Activated T-helper 2 cell treated with anti-CD3 and anti-CD28 coated beads, Interferon-gamma antibody, Interleukin-2, Interleukin-4, amounts not matched to agents 10 μg/mL and 5 μg/mL and 100 μg/mL, durations not matched to agents 14 hours and 24 hours and 36 hours (primary cell): Measurements from ENCODE around the gene IQCN. TPM values are rescaled to one million over a fixed set of nuclear protein-coding genes. Genes with fewer than 3 reads are reported as not detected.

Experiments used
- DNase-seq: peaks from one replicate; pipeline ENCODE4 v3.0.0; 2021; ENCODE audit warnings: low spot score
- H3K27ac Mint-ChIP-seq: one replicate; pipeline ENCODE4 v1.8.0; 2021; ENCODE audit warnings: mixed read lengths
- H3K27me3 Mint-ChIP-seq: one replicate; pipeline ENCODE4 v1.8.0; 2021; ENCODE audit warnings: low read depth, mixed read lengths
- H3K36me3 Mint-ChIP-seq: one replicate; pipeline ENCODE4 v1.8.0; 2021; ENCODE audit warnings: low read depth, mixed read lengths
- H3K4me1 Mint-ChIP-seq: one replicate; pipeline ENCODE4 v1.8.0; 2021; ENCODE audit warnings: low read depth, mixed read lengths
- H3K4me3 Mint-ChIP-seq: one replicate; pipeline ENCODE4 v1.8.0; 2021; ENCODE audit warnings: low read depth, mild to moderate bottlenecking, moderate library complexity, mixed read lengths
- H3K9me3 Mint-ChIP-seq: one replicate; pipeline ENCODE4 v1.8.0; 2021; ENCODE audit warnings: mixed read lengths
- intact Hi-C: fragments of 100-400 bp; cut with micrococcal nuclease; formaldehyde crosslinking; loops from one replicate; pipeline ENCODE4 v1.15.1; 2023
- total RNA-seq: library from RNA; stranded (reverse); gene quantifications from 2 replicates; pipeline ENCODE4 v1.2.3, GENCODE V29; 2022

Gene IQCN
- total RNA-seq, 1 donor from 2014 or later, result 3.3 TPM

GRCh38 chr19:18310118-18310909 lies 36.1 kb upstream of the IQCN start:
- intact Hi-C loops, result no loop called here
- no peak overlapping the region for H3K27ac Mint-ChIP-seq
- peaks cover 16% of the 10 kb centered on the region for H3K4me1 Mint-ChIP-seq
- DNase-seq, result no peak
- no peaks in the 10 kb centered on the region for H3K27me3 Mint-ChIP-seq
- peaks cover 58% of the 10 kb centered on the region for H3K36me3 Mint-ChIP-seq
- H3K9me3 Mint-ChIP-seq, result no peaks in the 10 kb centered on the region
- H3K4me3 Mint-ChIP-seq, result no peak overlapping the region

DNA sequence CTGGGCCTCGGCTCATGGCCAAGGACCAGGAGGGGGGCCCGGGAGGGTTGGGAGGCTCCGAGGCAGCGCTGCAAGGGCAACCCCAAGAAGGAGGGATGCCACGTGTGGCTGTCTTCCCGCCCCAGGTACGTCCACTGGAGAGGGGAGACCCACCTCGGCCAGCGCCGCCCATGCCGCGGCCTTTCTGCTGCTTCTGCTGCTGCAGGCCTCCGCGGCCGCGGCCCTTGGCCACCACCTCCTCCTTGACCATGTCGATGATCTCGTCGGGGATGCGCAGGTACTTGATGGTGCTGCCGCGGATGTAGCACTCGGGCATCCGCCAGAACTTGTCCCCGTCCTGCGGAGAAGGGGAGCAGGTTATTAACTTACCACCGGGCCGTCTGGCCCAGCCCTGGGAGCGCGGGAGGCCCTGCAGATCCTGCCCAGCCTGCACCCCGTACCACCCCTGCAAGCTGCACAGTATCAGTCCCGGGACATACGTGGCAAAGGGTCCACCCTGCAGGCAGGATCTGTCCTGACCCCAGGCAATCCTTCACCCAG lies 35.3 kb upstream of the IQCN start:
- Mint-ChIP-seq H3K36me3 (peaks cover 59% of the 10 kb centered on the region), H3K27ac (no peak overlapping the region)
- intact Hi-C loops, result no loop called here

DNA sequence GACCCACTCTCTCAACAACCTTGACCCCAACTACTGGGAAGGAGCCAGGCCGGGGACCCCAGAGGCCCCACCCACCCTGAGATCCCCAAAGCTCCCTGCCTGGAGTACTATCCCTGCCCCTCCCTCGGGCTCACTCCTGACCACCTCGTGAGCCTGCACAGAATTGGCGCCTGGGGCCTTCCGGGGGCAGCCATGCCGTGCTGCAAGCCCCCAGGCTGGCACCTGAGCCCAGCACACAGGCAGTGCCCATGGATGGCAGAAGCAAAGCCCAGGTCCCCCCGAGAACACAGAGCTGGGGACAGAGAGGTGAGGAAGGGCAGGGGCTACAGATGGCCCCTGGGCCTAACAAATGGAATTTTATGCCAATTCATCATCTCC lies 34.7 kb upstream of the IQCN start:
- H3K36me3 Mint-ChIP-seq, result peaks cover 56% of the 10 kb centered on the region
- no peak overlapping the region for H3K4me3 Mint-ChIP-seq
- no peaks in the 10 kb centered on the region for H3K9me3 Mint-ChIP-seq
- H3K4me1 Mint-ChIP-seq, result peaks cover 26% of the 10 kb centered on the region
- intact Hi-C loops, result no loop called here
- DNase-seq, result no peak
- no peak overlapping the region for H3K27ac Mint-ChIP-seq
- H3K27me3 Mint-ChIP-seq, result no peaks in the 10 kb centered on the region

More for the DNA sequence above, 35.3 kb upstream of the IQCN start:
- Mint-ChIP-seq H3K9me3 (no peaks in the 10 kb centered on the region), H3K27me3 (no peaks in the 10 kb centered on the region), H3K4me1 (peaks cover 22% of the 10 kb centered on the region), H3K4me3 (no peak overlapping the region)
- no peak for DNase-seq

GRCh38 chr19:18308051-18308947 lies 34.0 kb upstream of the IQCN start:
- intact Hi-C loops, result no loop called here
- Mint-ChIP-seq H3K9me3 (no peaks in the 10 kb centered on the region), H3K27ac (no peak overlapping the region), H3K36me3 (peaks cover 55% of the 10 kb centered on the region), H3K4me1 (peaks cover 30% of the 10 kb centered on the region), H3K4me3 (no peak overlapping the region), H3K27me3 (no peaks in the 10 kb centered on the region)
- no peak for DNase-seq

GRCh38 chr19:18307271-18307681 lies 33.0 kb upstream of the IQCN start:
- Mint-ChIP-seq H3K27me3 (no peaks in the 10 kb centered on the region), H3K4me1 (peaks cover 31% of the 10 kb centered on the region), H3K4me3 (peak overlapping the region; percentile 62), H3K36me3 (peaks cover 50% of the 10 kb centered on the region), H3K9me3 (no peaks in the 10 kb centered on the region), H3K27ac (peak overlapping the region; percentile 94)
- intact Hi-C loops, result no loop called here
- DNase-seq, result no peak

GRCh38 chr19:18306888-18307260 lies 32.6 kb upstream of the IQCN start:
- Mint-ChIP-seq H3K4me1 (peaks cover 31% of the 10 kb centered on the region), H3K36me3 (peaks cover 50% of the 10 kb centered on the region), H3K27ac (peak overlapping the region; percentile 94)

GRCh38 chr19:18306209-18306887 lies 32.1 kb upstream of the IQCN start:
- Mint-ChIP-seq H3K27ac (peak overlapping the region; percentile 94), H3K9me3 (no peaks in the 10 kb centered on the region), H3K27me3 (no peaks in the 10 kb centered on the region), H3K36me3 (peaks cover 54% of the 10 kb centered on the region), H3K4me3 (peak overlapping the region; percentile 88), H3K4me1 (peaks cover 36% of the 10 kb centered on the region)
- intact Hi-C loops, result no loop called here
- DNase-seq, result no peak

More at GRCh38 chr19:18306888-18307260, 32.6 kb upstream of the IQCN start:
- intact Hi-C loops, result no loop called here
- Mint-ChIP-seq H3K27me3 (no peaks in the 10 kb centered on the region), H3K9me3 (no peaks in the 10 kb centered on the region), H3K4me3 (peak overlapping the region; percentile 88)
- DNase-seq, result no peak

GRCh38 chr19:18304458-18305310 lies 30.4 kb upstream of the IQCN start:
- H3K27me3 Mint-ChIP-seq, result no peaks in the 10 kb centered on the region
- intact Hi-C loops, result loop anchor here (1.0 to 2.0 kb wide), 5 partner anchors 12 to 36 kb away; partner anchors contain the start of genes LSM4 and PGPEP1
- H3K36me3 Mint-ChIP-seq, result peaks cover 46% of the 10 kb centered on the region
- H3K9me3 Mint-ChIP-seq, result no peaks in the 10 kb centered on the region
- peak overlapping the region; percentile 88 for H3K4me3 Mint-ChIP-seq
- H3K27ac Mint-ChIP-seq, result peak overlapping the region; percentile 94
- peak; percentile 77 for DNase-seq
- peaks cover 32% of the 10 kb centered on the region for H3K4me1 Mint-ChIP-seq

GRCh38 chr19:18304208-18304457 lies 29.9 kb upstream of the IQCN start:
- H3K9me3 Mint-ChIP-seq, result no peaks in the 10 kb centered on the region
- peaks cover 49% of the 10 kb centered on the region for H3K36me3 Mint-ChIP-seq
- intact Hi-C loops, result loop anchor here (1.0 to 2.0 kb wide), 4 partner anchors 14 to 37 kb away; partner anchors contain the start of genes LSM4 and PGPEP1
- peak overlapping the region; percentile 94 for H3K27ac Mint-ChIP-seq
- no peak for DNase-seq
- H3K27me3 Mint-ChIP-seq, result no peaks in the 10 kb centered on the region
- peaks cover 32% of the 10 kb centered on the region for H3K4me1 Mint-ChIP-seq
- peak overlapping the region; percentile 88 for H3K4me3 Mint-ChIP-seq

DNA sequence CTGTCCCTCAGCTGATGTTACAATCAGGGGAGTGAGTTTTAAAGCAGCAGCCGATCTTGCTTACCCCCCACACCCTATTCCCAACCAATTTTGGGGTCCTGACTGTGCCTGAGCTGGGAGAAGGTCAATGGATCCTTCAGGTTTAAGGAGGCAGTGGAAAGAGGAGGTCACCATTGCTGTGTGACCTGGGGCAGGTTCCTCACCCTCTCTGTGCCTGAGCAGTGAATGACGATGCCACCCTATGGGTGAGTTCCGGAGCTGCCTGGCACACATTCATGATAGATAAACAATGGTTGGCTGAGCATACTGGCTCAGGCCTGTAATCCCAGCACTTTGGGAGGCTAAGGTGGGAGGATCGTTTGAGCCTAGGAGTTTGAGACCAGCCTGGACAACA lies 27.5 kb upstream of the IQCN start:
- H3K4me3 Mint-ChIP-seq, result peak overlapping the region; percentile 27
- intact Hi-C loops, result no loop called here
- no peaks in the 10 kb centered on the region for H3K9me3 Mint-ChIP-seq
- H3K36me3 Mint-ChIP-seq, result peaks cover 58% of the 10 kb centered on the region
- H3K4me1 Mint-ChIP-seq, result peaks cover 31% of the 10 kb centered on the region
- H3K27ac Mint-ChIP-seq, result peak overlapping the region; percentile 64
- H3K27me3 Mint-ChIP-seq, result no peaks in the 10 kb centered on the region
- no peak for DNase-seq

DNA sequence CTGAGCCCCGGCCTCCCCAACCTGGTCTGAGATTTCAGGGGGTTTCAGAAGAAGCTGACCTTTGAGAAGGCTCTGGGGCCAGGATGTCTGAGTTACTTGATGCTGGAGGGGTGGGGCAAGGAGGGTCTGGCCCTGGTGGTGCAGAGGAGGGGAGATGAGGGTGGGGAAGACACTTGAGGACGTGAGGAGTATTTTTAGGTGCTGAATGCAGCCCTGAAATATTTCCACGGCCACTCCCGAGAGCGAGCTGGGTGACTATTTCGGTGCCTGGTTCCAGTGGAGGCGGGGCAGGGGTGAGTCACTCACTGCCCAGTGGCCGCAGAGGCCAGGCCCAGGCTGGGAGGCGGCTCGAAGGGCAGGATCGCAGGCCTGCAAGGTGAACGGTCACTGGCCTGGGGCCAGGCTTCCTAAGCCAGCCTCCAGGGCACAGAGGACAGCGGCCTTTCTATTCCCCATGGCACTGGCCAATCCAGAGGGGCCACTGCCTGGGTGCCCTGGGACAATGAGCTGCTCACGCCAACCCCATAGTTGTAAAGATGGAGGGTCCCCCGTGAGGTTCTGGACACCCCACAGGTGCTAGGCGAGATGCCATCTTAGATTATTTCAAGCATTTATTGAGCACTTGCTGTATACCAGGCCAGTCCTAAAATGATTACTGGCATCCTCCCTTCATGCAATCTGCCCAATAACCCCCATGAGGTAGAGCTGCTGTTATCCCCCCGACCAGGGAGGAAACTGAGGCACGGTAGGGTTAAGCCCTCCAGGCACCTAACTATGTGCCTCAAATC lies 26.9 kb upstream of the IQCN start:
- H3K4me1 Mint-ChIP-seq, result peaks cover 34% of the 10 kb centered on the region
- no peak for DNase-seq
- H3K36me3 Mint-ChIP-seq, result peaks cover 58% of the 10 kb centered on the region
- no peak overlapping the region for H3K4me3 Mint-ChIP-seq
- peak overlapping the region; percentile 64 for H3K27ac Mint-ChIP-seq
- H3K27me3 Mint-ChIP-seq, result no peaks in the 10 kb centered on the region
- no peaks in the 10 kb centered on the region for H3K9me3 Mint-ChIP-seq
- intact Hi-C loops, result no loop called here
